Stimulated activated memory B cell treated with anti-CD40 and anti-IgM and Interleukin-4, amounts not matched to agents 10 μg/mL and 1 μg/mL and 100 μg/mL, for 72 hours (primary cell): ENCODE data around the gene CORO2B.

Experiments used
- ATAC-seq: fragments of 150-1000 bp; cut with Tn5 transposase; 2 replicates; pipeline ENCODE4 v1.10.0; 2021
- H3K27ac Mint-ChIP-seq: one replicate; pipeline ENCODE4 v1.8.0; 2022; ENCODE audit warnings: mild to moderate bottlenecking, mixed read lengths
- H3K27me3 Mint-ChIP-seq: one replicate; pipeline ENCODE4 v1.8.0; 2022; ENCODE audit warnings: mixed read lengths
- H3K36me3 Mint-ChIP-seq: one replicate; pipeline ENCODE4 v1.8.0; 2022; ENCODE audit warnings: mixed read lengths
- H3K4me1 Mint-ChIP-seq: one replicate; pipeline ENCODE4 v1.8.0; 2022; ENCODE audit warnings: mixed read lengths
- H3K4me3 Mint-ChIP-seq: one replicate; pipeline ENCODE4 v1.8.0; 2022; ENCODE audit warnings: mild to moderate bottlenecking, moderate library complexity, mixed read lengths
- H3K9me3 Mint-ChIP-seq: one replicate; pipeline ENCODE4 v1.8.0; 2022; ENCODE audit warnings: mixed read lengths

Gene CORO2B

DNA sequence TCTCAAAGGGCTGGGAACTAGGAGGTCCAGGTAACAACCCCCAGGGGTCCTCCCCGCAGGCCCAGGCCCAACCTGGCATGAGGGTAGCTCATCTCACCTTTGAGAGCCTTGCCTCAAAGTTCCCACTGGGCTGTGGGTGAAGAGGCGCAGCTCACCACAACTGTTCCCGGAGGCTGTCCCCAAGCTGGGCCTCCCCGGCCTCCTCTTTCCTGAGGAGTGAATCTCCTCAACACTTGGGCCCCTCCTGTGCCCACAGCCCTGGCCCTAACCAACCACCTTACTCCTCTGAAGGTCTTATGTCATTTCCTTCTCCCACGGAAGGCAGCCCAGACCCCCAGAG is 27.5 kb upstream of the CORO2B start:
- Mint-ChIP-seq H3K4me3 (no peak overlapping the region), H3K9me3 (no peaks in the 10 kb centered on the region), H3K4me1 (no peaks in the 10 kb centered on the region), H3K27ac (no peak overlapping the region), H3K27me3 (peaks cover 66% of the 10 kb centered on the region), H3K36me3 (no peaks in the 10 kb centered on the region)
- no peak for ATAC-seq

DNA sequence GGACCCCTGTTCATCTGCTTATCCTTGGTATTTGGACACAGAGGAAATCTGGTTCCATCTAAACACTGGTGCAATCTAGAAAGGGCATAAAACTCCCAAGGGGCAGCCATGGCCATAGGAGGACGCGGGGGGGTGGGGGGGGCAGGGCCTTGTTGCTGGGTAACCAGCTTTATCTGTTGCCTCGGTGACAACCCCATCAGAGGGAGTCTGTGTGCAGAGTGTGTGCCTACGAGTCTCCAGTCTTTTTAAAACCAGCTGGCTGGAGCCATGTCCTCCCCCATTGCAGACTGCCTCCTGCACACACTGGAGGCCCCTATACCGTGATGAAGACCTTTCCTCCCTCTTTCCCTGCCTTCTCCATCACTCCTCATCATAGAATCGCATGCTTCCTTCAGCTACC is 26.4 kb upstream of the CORO2B start:
- Mint-ChIP-seq H3K27me3 (peaks cover 76% of the 10 kb centered on the region), H3K36me3 (no peaks in the 10 kb centered on the region), H3K9me3 (no peaks in the 10 kb centered on the region), H3K4me1 (no peaks in the 10 kb centered on the region), H3K27ac (no peak overlapping the region), H3K4me3 (no peak overlapping the region)
- no peak for ATAC-seq

DNA sequence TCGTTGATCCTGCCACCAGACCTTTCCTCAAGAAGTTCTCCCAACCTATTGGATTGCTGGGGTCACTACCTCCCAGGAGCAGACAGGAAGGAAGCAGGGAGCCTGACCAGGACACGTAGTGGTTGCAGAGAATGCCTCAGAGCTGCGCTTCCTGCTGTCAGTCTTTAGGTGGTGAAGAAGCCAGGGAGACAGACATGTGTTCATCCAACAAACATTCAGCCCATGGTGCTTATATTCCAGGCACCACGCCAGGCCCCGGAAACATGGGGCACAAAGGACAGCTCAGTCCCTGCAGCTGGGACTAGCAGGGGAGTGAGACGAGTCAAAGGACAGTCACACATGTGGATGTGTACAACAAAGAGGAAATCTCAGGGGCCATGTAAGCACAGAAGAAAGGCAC is 26.0 kb upstream of the CORO2B start:
- no peak for ATAC-seq
- Mint-ChIP-seq H3K27ac (no peak overlapping the region), H3K27me3 (peaks cover 81% of the 10 kb centered on the region), H3K4me1 (no peaks in the 10 kb centered on the region), H3K4me3 (no peak overlapping the region), H3K36me3 (no peaks in the 10 kb centered on the region), H3K9me3 (no peaks in the 10 kb centered on the region)

DNA sequence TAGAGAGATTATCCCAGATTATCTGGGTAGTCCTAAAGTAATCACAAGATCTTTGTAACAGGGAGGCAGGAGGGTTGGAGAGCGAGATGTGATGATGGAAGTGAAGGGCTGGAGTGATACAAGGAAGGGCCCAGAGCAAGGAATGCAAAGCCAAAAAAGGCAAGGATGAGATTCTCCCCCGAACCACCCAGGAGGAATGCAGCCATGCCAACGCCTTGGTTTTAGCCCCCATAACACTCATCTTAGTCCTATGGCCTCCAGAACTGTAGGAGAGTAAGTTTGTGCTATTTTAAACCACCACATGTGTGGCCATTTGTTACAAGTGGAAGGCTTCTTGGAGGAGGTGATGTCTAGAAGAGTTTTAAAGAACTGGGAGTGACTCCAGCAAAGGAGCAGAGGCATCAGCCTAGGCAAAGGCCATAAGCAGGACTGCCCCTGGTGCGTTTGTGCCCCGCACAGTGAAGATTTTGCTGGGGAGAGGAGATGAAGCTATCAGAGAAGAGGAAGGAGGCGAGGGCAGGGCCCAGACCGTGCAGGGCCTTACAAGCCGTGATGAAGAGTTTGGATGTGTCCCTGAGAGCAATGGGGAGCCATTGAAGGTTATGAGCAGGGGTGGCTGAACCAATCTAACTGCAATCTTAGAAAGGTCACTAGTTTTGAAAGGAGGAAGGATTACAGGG is 25.3 kb upstream of the CORO2B start:
- Mint-ChIP-seq H3K9me3 (no peaks in the 10 kb centered on the region), H3K4me3 (no peak overlapping the region), H3K27me3 (peaks cover 84% of the 10 kb centered on the region), H3K4me1 (no peaks in the 10 kb centered on the region), H3K27ac (no peak overlapping the region), H3K36me3 (no peaks in the 10 kb centered on the region)
- ATAC-seq: no peak

DNA sequence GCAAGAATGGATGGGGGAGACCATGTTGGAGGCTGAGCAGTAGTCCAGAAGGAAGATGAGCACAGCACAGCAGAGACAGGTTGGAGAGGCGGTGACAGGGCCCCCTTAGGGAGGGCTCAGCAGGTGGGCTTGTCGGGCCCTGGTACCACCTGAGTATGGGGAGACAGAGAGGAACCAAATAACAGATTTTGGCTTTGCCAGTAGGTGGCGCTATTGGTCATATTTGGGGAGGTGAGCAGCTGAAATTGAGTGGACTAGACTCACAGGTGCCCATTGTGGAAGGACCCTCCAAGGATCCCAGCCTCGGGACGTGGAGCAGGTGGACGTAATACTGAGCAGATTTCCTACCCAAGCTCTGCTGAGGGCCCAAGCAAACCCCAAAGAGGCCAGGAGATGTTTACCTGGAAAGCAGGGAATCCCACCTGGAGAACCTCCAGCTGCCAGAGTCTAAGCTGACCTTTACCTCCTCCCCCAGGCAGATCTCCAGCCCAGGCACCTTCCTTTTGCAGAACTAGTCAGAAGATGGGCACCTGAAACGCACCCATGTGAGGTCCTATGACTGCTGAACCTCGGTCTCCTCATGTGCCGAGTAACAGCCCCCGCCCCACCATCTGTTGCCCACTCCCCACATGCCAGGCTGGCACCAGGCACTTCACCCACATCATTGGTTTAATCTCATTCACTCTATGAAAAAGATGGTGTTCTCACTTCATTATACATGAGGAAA is 24.6 kb upstream of the CORO2B start:
- H3K27me3 Mint-ChIP-seq: peaks cover 84% of the 10 kb centered on the region
- H3K4me3 Mint-ChIP-seq: no peak overlapping the region
- H3K4me1 Mint-ChIP-seq: peaks cover 7% of the 10 kb centered on the region
- no peaks in the 10 kb centered on the region for H3K36me3 Mint-ChIP-seq
- no peak for ATAC-seq
- H3K9me3 Mint-ChIP-seq: no peaks in the 10 kb centered on the region
- H3K27ac Mint-ChIP-seq: no peak overlapping the region

DNA sequence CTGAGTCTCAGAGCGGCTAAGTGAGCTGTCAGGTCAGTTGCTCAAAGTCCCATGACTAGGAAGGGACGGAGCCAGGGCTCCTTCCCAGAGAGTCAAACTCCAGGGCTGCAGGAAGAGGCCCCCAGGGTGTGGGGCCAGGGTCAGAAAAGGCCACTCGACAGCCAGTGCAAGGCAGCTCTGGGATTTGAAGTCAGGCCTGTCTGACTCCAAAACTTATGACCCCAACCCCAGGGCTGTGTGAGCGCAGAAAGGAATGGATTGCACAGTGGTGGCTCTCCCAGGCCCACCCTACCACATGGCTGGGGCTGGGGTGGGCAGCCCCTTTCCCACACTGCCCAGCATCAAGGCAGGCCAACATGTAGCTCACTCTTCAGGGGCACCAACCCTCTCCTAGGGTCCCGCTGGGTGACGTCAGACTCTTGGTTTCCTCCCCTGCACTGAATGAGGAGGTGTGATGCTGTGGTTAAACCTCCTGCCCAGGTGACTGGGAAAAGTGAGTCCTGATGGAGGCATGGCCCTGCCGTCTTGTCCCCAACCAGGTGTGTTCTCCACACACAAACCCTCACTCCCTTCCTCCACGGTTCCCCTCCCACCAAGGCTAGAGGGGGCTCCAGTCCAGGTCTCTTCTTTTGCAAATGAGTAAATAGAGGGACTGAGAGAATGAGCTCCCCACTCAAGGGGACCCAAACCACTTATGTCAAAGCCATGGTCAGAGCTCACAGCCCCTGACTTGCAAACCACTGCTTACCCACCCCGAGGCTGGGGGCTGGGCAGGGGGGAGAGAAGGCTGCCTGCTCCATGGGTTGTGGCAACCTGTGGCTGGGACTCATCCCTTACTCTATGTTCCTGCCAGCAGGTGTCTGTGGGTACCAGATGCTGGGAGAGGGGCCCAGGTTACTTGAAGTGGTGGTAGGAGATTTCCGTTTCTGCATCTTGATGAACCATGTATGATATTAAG is 23.8 kb upstream of the CORO2B start:
- Mint-ChIP-seq H3K27ac (no peak overlapping the region), H3K27me3 (peaks cover 86% of the 10 kb centered on the region), H3K4me3 (no peak overlapping the region), H3K36me3 (no peaks in the 10 kb centered on the region), H3K9me3 (no peaks in the 10 kb centered on the region), H3K4me1 (peaks cover 15% of the 10 kb centered on the region)
- no peak for ATAC-seq

DNA sequence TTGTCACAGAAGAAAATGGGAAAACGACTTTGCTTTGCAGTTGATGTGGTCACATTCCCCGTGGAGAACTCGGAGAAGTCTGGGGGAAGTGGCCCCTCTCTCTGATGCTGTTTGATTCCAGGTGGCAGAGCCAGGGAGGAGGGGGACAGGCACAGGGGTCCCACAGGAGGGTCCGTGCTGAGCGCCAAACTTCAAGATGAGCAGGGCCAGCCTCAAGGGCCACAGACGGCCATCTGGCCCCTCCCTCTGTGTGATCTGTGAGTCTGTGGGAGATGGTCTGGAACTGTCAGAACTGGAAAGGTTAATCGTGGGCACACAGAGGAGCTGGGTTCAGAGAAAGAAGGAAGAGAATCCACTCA is 23.1 kb upstream of the CORO2B start:
- Mint-ChIP-seq H3K4me1 (peaks cover 22% of the 10 kb centered on the region), H3K4me3 (no peak overlapping the region), H3K27me3 (peaks cover 86% of the 10 kb centered on the region), H3K36me3 (no peaks in the 10 kb centered on the region), H3K27ac (no peak overlapping the region), H3K9me3 (no peaks in the 10 kb centered on the region)
- ATAC-seq: no peak

DNA sequence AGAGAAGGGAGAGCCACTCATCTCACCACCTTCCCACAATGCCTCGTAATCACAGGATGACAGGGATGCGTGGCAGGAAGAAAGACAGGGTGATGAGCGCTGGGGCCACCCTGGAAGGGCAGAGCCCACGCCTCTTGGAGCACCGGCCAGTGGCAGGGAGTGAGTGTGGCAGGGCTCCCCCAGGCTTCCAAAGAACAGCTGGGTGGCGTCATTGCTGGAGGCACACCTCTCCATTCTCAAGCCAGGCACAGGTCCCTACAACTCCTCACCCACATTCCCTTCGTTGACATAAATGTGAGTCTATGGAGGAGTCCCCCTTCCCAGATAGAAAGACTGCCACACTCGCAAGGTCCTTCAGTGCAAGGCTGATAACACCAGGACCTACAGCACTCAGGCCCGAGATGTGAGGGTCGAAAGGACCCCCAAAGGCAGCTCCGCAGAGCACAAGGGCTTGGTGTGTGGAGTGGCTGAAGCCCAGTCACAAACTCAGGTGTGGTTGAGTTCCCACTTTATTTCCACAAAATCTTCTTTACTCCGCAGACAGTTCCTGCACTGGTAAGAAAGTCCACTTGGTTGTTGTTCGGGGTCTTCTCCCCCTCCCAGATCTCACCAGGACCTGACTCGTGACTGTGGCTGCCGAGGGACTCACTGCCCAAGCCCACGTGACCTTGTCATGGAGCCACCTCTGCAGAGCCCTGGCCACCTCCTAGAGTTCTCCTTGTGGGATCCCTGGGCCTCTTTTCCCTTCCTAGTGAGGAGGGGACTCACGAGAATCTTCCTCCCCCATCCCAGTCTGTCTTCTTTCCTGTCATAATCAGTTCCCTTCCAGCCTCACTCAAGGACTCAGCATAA is 22.4 kb upstream of the CORO2B start:
- Mint-ChIP-seq H3K4me1 (peaks cover 24% of the 10 kb centered on the region), H3K9me3 (no peaks in the 10 kb centered on the region), H3K27ac (no peak overlapping the region), H3K36me3 (no peaks in the 10 kb centered on the region), H3K27me3 (peaks cover 92% of the 10 kb centered on the region), H3K4me3 (no peak overlapping the region)
- ATAC-seq: no peak

DNA sequence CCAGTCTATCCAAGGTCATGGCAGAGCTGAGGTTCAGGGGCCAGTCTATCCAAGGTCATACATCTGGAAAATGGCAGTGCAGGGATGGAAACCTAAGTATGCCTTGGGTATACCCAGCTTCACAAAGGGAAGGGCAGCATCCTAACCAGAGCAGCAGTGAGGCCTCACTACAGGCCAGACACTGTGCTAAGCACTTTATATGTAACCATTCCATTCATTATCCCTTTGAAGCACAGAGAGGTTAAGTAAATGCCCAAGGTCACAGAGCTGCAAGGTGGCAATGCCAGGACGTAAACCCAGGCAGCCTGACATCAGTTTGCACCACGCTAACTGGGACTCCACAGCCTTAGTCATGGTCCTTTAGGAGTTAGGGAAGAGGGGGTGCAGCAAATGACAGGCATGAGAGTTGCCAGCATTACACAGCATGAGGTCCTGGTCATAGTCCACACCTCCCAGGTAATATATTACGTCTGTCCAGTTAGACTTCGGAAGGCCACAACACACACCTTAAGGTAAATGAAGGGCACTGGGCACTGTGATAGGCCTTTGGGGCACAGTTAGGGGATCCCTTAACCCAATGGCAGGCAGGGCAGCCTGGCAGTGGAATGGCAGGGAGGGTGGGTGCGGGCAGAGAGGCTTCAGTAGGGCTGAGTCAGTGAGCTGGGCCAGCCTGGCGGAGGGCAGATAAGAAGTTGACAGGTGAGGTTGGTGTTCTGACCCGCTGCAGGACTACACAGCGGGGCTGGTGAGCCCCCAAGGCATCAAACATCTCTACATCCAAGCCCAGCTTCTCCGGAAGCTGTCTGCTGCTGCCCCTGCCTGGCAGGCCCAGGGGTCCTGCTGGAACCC is 21.1 kb upstream of the CORO2B start:
- Mint-ChIP-seq H3K4me3 (no peak overlapping the region), H3K27ac (no peak overlapping the region), H3K4me1 (peaks cover 24% of the 10 kb centered on the region), H3K9me3 (no peaks in the 10 kb centered on the region), H3K36me3 (no peaks in the 10 kb centered on the region), H3K27me3 (peaks cover 87% of the 10 kb centered on the region)
- ATAC-seq: no peak

DNA sequence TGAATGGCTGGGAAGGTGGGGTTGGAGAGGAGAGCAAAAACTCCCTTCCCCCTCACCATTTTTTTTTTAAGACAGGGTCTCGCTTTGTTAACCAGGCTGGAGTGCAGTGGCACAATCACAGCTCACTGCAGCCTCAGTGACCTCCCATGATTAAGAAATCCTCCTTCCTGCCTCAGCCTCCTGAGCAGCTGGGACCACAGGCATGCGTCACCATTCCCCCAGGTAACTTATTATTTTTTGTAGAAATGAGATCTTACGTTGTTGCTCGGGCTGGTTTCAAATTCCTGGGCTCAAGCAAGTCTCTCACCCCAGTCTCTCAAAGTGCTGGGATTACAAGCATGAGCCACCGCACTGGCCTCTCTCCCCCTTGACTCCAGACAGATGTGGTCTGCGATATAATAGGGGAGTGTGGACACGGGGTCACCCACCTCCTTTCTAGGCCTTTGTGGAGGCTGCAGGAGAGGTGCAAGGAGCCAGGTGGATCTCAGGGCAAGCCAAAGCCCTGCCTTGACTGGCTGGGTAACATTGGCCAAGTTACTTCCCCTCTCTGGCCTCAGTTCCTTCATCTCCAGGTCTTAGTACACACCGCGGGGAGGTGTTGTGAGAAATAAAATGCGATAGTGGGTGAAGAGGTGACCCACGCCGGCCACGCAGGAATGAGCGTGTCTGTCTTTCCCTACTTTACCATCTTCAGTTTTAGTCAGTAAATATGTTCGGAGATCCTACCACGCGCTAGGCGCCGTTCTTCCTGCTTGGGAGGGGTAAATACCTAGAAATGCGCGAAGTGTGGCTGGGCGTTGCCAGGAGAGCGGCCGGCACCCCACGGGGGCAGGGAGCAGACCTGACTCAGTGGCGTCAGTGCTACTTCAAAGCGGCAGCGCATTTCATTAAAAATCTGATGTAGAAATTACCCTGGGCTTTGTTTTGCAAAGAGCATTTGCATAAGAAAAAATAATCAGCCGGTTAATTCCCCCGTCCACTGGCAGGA is 20.2 kb upstream of the CORO2B start:
- Mint-ChIP-seq H3K27me3 (peaks cover 78% of the 10 kb centered on the region), H3K27ac (no peak overlapping the region), H3K4me1 (peaks cover 24% of the 10 kb centered on the region), H3K9me3 (no peaks in the 10 kb centered on the region), H3K4me3 (peak overlapping the region; percentile 79), H3K36me3 (no peaks in the 10 kb centered on the region)
- ATAC-seq: no peak

DNA sequence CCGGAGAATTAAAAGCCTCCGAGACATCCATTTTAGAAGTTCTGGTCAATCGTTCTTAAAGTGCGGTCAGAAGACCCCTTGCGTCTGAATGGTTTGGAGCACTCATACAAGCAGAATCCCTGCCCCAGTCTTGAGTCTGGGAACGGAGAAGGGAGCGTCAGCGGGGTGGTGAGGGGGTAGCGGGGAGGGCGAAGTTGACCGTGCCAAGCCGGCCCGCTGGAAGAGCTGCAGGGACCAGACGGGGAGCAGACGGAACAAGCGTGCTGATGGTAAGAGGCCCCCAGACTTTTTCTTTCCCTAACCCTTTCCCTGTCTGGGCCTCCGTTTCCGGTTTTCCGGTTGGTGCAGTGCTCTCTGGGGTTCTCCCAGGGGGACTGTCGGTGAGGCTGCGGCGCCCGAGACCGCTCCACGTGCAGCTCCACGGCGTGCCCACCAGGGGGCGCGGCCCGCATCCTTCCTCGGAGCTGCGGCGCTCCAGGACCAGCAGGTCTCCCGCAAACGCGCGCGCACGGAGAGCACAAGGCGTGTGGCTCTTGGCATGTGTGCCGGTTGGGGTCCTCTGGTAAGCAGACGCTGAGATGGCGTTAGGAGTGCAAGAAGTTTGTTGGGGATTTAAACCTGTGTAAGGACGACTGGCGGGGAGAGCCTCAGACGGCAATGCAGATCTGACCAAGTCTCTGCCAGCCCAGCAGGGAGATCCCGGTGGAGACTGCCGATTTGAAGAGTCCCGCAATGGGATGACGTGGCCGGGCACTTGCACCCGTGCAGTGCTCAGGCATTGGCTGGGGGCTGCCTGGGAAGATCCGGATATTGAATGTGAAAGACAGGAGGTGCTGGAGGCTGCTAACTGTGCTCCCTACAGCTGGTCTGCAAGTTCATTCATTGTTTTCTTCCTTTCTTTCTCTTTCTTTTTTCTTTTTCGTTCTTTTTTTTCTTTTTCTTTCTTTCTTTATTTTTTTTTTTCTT is 19.2 kb upstream of the CORO2B start:
- Mint-ChIP-seq H3K9me3 (no peaks in the 10 kb centered on the region), H3K4me3 (peak overlapping the region; percentile 79), H3K27ac (peak overlapping the region; percentile 12), H3K4me1 (peaks cover 24% of the 10 kb centered on the region), H3K36me3 (no peaks in the 10 kb centered on the region), H3K27me3 (peaks cover 68% of the 10 kb centered on the region)
- ATAC-seq: peak; percentile 77

DNA sequence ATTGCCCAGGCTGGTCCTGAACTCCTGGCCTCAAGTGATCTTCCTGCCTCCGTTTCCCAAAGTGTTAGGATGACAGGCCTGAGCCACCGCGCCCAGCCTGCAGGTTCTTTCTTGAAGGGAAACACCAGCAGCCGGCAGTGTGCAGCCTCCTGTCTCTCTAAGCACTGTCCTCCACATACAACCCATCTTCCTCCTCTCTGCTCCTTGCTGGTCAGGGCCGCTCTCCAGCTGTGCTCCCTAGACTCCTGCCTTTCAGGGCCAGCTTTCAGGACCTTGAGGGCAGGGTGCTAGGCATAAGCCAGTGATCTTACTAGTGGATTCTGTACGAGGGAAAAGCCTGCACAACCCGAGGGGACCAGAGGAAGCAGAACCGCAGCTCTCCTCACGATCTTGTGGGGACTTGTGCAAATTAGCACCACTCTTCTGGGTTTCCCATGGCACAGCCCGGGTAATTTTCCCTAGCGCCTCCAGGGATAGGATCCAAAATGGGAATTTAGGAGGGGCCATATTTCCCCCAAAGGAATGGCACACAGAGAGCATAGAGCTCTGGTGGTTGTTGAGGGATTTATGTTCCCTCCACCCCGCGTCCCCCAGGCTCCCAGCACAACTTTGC is 18.2 kb upstream of the CORO2B start:
- H3K36me3 Mint-ChIP-seq: no peaks in the 10 kb centered on the region
- peaks cover 24% of the 10 kb centered on the region for H3K4me1 Mint-ChIP-seq
- H3K27me3 Mint-ChIP-seq: peaks cover 58% of the 10 kb centered on the region
- H3K9me3 Mint-ChIP-seq: no peaks in the 10 kb centered on the region
- no peak for ATAC-seq
- H3K4me3 Mint-ChIP-seq: peak overlapping the region; percentile 66
- H3K27ac Mint-ChIP-seq: no peak overlapping the region
